Adrenal gland (tissue), 5 donors: ENCODE data around the gene CNOT10.

ENCODE experiments used
- CTCF ChIP-seq, 6 experiments: fragments of 450-650 bp in 4 of 6; fragments of 200-600 bp in 2 of 6; sonication (generic) in 1 of 6; IDR thresholded peaks; 1 replicate in 5 of 6; 2 replicates in 1 of 6; pipeline versions ENCODE4 v1.5.1 to v1.8.0; 2016 to 2021; ENCODE audit warnings: antibody characterized with exemption in 6 of 6, mild to moderate bottlenecking in 2 of 6, moderate library complexity in 1 of 6
- POLR2A ChIP-seq, 2 donors: fragments of 450-650 bp; IDR thresholded peaks; one replicate each; pipeline ENCODE4 v1.6.1; 2017; ENCODE audit warnings: antibody characterized with exemption in 2 of 2, mild to moderate bottlenecking in 2 of 2, moderate library complexity in 1 of 2
- donor health status: DM: no; HTN: no; CAD: no.

GRCh38 chr3:32709346-32709745 lies 24.4 kb downstream of the CNOT10 start:
- no peak for TF ChIP-seq CTCF (IDR thresholded peaks at IDR 0.05)
- no peak for TF ChIP-seq POLR2A (IDR thresholded peaks at IDR 0.05)
